IMR-90 (cell line): Measurements from ENCODE around the gene AQP4. TPM values are rescaled to one million over a fixed set of nuclear protein-coding genes. Genes with fewer than 3 reads are reported as not detected.

Experiments used
- ATAC-seq: fragments of 200-7000 bp; cut with Tn5 transposase; 2 replicates; pipeline ENCODE4 v1.9.1; 2020; ENCODE audit warnings: low read depth, mild to moderate bottlenecking, moderate library complexity
- Bru-seq: library from RNA; stranded (reverse); fragments of 400-500 nt; gene quantifications from one replicate; lab custom pipeline; 2021; lab: Mats Ljungman, UMichigan
- BruChase-seq, 2 experiments: library from RNA; stranded (reverse); fragments of 400-500 nt; gene quantifications; one replicate each; lab custom pipeline; 2021; lab: Mats Ljungman, UMichigan
- BruUV-seq: library from RNA; stranded (reverse); fragments of 400-500 nt; replicated peaks from 2 replicates; lab custom pipeline; 2021; lab: Mats Ljungman, UMichigan
- CTCF ChIA-PET: fragments of 300-600 bp; formaldehyde crosslinking; extraction: SDS; loops from one replicate; lab custom pipeline; 2021; ENCODE audit warnings: antibody characterized with exemption; lab: Yijun Ruan, JAX
- POLR2A ChIA-PET: fragments of 300-600 bp; sonication (Branson Sonifier 250); formaldehyde crosslinking; loops from one replicate; lab custom pipeline; 2022; ENCODE audit warnings: antibody characterized with exemption; ENCODE audit not compliant: unreplicated experiment; lab: Charles Lee
- DNase-seq: peaks from one replicate; pipeline ENCODE4 v3.0.0; 2013
- H2AFZ ChIP-seq: replicated peaks from 2 replicates; pipeline ENCODE3; 2013; ENCODE audit warnings: low read length, mild to moderate bottlenecking; ENCODE audit not compliant: poor library complexity
- H2AK5ac ChIP-seq: 2 replicates; pipeline ENCODE4 v1.6.1; 2013; ENCODE audit warnings: low read depth, low read length, inconsistent platforms
- H2AK9ac ChIP-seq: replicated peaks from 2 replicates; pipeline ENCODE3; 2013; ENCODE audit warnings: mild to moderate bottlenecking, low read depth, low read length, moderate library complexity; ENCODE audit not compliant: poor library complexity
- H2BK120ac ChIP-seq: 2 replicates; pipeline ENCODE4 v1.6.1; 2013; ENCODE audit warnings: low read depth, low read length, inconsistent platforms
- H2BK15ac ChIP-seq: 3 replicates; pipeline ENCODE4 v1.6.1; 2013; ENCODE audit warnings: low read depth, low read length, inconsistent platforms
- H2BK20ac ChIP-seq: 2 replicates; pipeline ENCODE4 v1.6.1; 2013; ENCODE audit warnings: low read depth, mild to moderate bottlenecking, inconsistent platforms, low read length, moderate library complexity
- H2BK5ac ChIP-seq: 2 replicates; pipeline ENCODE4 v1.6.1; 2013; ENCODE audit warnings: mild to moderate bottlenecking, low read depth, low read length, inconsistent platforms; ENCODE audit not compliant: poor library complexity, severe bottlenecking
- H3K14ac ChIP-seq: replicated peaks from 2 replicates; pipeline ENCODE4 v1.6.1; 2013; ENCODE audit warnings: low read depth, low read length, inconsistent platforms
- H3K18ac ChIP-seq: 2 replicates; pipeline ENCODE4 v1.6.1; 2013; ENCODE audit warnings: low read depth, low read length, control low read depth
- H3K23ac ChIP-seq: 2 replicates; pipeline ENCODE4 v1.6.1; 2013; ENCODE audit warnings: low read depth, low read length, inconsistent platforms
- H3K27ac ChIP-seq: 2 replicates; pipeline ENCODE4 v1.5.1; 2013; ENCODE audit warnings: mild to moderate bottlenecking, control low read depth, low read length; ENCODE audit not compliant: insufficient read depth
- H3K27me3 ChIP-seq: 2 replicates; pipeline ENCODE4 v1.6.1; 2013; ENCODE audit warnings: low read length; ENCODE audit not compliant: control insufficient read depth, insufficient read depth
- H3K36me3 ChIP-seq: 2 replicates; pipeline ENCODE4 v1.6.1; 2013; ENCODE audit warnings: low read length, mixed read lengths; ENCODE audit not compliant: control insufficient read depth, insufficient read depth
- H3K4ac ChIP-seq: 2 replicates; pipeline ENCODE4 v1.6.1; 2013; ENCODE audit warnings: low read depth, low read length, inconsistent platforms
- H3K4me1 ChIP-seq: 2 replicates; pipeline ENCODE4 v1.6.1; 2013; ENCODE audit warnings: low read length, mixed read lengths; ENCODE audit not compliant: control insufficient read depth, insufficient read depth
- H3K4me2 ChIP-seq: 2 replicates; pipeline ENCODE4 v1.6.1; 2013; ENCODE audit warnings: low read depth, mild to moderate bottlenecking, control low read depth, low read length, moderate library complexity
- H3K4me3 ChIP-seq: 2 replicates; pipeline ENCODE4 v1.5.1; 2013; ENCODE audit warnings: low read depth, mild to moderate bottlenecking, control low read depth, low read length, moderate library complexity; ENCODE audit not compliant: insufficient read depth
- H3K56ac ChIP-seq: 2 replicates; pipeline ENCODE4 v1.6.1; 2013; ENCODE audit warnings: low read length, inconsistent platforms; ENCODE audit not compliant: insufficient read depth; ENCODE audit errors: extremely low read depth
- H3K79me1 ChIP-seq, 2 experiments: 2 replicates each; pipeline ENCODE4 v1.6.1; 2013; ENCODE audit warnings: low read length in 2 of 2, inconsistent platforms in 1 of 2, low read depth in 1 of 2
- H3K9ac ChIP-seq: 2 replicates; pipeline ENCODE4 v1.6.1; 2013; ENCODE audit warnings: low read depth, low read length, control low read depth
- H3K9me1 ChIP-seq: 2 replicates; pipeline ENCODE4 v1.6.1; 2013; ENCODE audit warnings: low read length, inconsistent platforms; ENCODE audit not compliant: insufficient read depth
- H3K9me3 ChIP-seq: 2 replicates; pipeline ENCODE4 v1.6.1; 2013; ENCODE audit warnings: low read length; ENCODE audit not compliant: control insufficient read depth, insufficient read depth
- H4K20me1 ChIP-seq: 2 replicates; pipeline ENCODE4 v1.6.1; 2013; ENCODE audit warnings: low read length, inconsistent platforms; ENCODE audit not compliant: insufficient read depth
- H4K5ac ChIP-seq: 2 replicates; pipeline ENCODE4 v1.6.1; 2013; ENCODE audit warnings: mild to moderate bottlenecking, low read depth, low read length, control low read depth
- H4K8ac ChIP-seq, 2 experiments: 2 replicates each; pipeline ENCODE4 v1.6.1; 2013; ENCODE audit warnings: low read depth in 2 of 2, low read length in 2 of 2, control low read depth in 1 of 2, inconsistent platforms in 1 of 2
- H4K91ac ChIP-seq: 2 replicates; pipeline ENCODE4 v1.6.1; 2013; ENCODE audit warnings: low read depth, low read length, inconsistent platforms; ENCODE audit not compliant: insufficient read depth
- BHLHE40 ChIP-seq: fragments of 150-350 bp; IDR thresholded peaks from 2 replicates; pipeline ENCODE4 v1.6.1; 2016; ENCODE audit warnings: mild to moderate bottlenecking, low read depth, low read length
- CEBPB ChIP-seq: IDR thresholded peaks from 2 replicates; pipeline ENCODE4 v1.6.1; 2012; ENCODE audit warnings: low read depth, low read length, improper control_type of control experiment
- CHD1 ChIP-seq: IDR thresholded peaks from 2 replicates; pipeline ENCODE4 v1.6.1; 2012; ENCODE audit warnings: low read depth, low read length, improper control_type of control experiment
- CTCF ChIP-seq: conservative IDR thresholded peaks from 2 replicates; pipeline ENCODE4 v1.5.1; 2012; ENCODE audit warnings: mild to moderate bottlenecking, low read depth, low read length, improper control_type of control experiment
- ELK1 ChIP-seq: fragments of 150-350 bp; IDR thresholded peaks from 2 replicates; pipeline ENCODE4 v1.6.1; 2016; ENCODE audit warnings: low read depth, mild to moderate bottlenecking, low read length, moderate library complexity, borderline replicate concordance
- FOS ChIP-seq: fragments of 150-350 bp; IDR thresholded peaks from 2 replicates; pipeline ENCODE4 v1.6.1; 2016; ENCODE audit warnings: low read depth, low read length
- MAFK ChIP-seq: IDR thresholded peaks from 2 replicates; pipeline ENCODE4 v1.6.1; 2012; ENCODE audit warnings: low read depth, low read length, improper control_type of control experiment
- MXI1 ChIP-seq: IDR thresholded peaks from 2 replicates; pipeline ENCODE4 v1.6.1; 2012; ENCODE audit warnings: low read depth, mild to moderate bottlenecking, low read length, moderate library complexity, borderline replicate concordance
- NFE2L2 ChIP-seq: fragments of 150-350 bp; IDR thresholded peaks from 2 replicates; pipeline ENCODE4 v1.6.1; 2016; ENCODE audit warnings: low read depth, mild to moderate bottlenecking, low read length
- POLR2A ChIP-seq: IDR thresholded peaks from 2 replicates; pipeline ENCODE4 v1.6.1; 2012; ENCODE audit warnings: mild to moderate bottlenecking, low read depth, low read length
- RAD21 ChIP-seq: IDR thresholded peaks from 2 replicates; pipeline ENCODE4 v1.6.1; 2012; ENCODE audit warnings: low read length, improper control_type of control experiment
- RCOR1 ChIP-seq: IDR thresholded peaks from 2 replicates; pipeline ENCODE4 v1.6.1; 2012; ENCODE audit warnings: mild to moderate bottlenecking, low read length, improper control_type of control experiment; ENCODE audit not compliant: insufficient replicate concordance
- RFX5 ChIP-seq: IDR thresholded peaks from 2 replicates; pipeline ENCODE4 v1.8.0; 2012; ENCODE audit warnings: low read depth, mild to moderate bottlenecking, low read length, moderate library complexity
- SMC3 ChIP-seq: fragments of 150-350 bp; IDR thresholded peaks from 2 replicates; pipeline ENCODE4 v1.6.1; 2016; ENCODE audit warnings: low read depth, mild to moderate bottlenecking, antibody characterized with exemption, low read length, moderate library complexity
- WGBS, 2 experiments: methylation state at CpG; one replicate each; pipeline versions ENCODE4 v1.1.5 to v1.1.7; 2013; ENCODE audit warnings: missing lambda C conversion rate in 2 of 2; ENCODE audit not compliant: insufficient read length in 1 of 2; ENCODE audit errors: extremely low coverage in 2 of 2; 5-methylcytosine and 5-hydroxymethylcytosine counted together
- dilution Hi-C: fragments of 300-500 bp; cut with HindIII; formaldehyde crosslinking; loops from one replicate; pipeline ENCODE4 v1.14.3; 2018; ENCODE audit warnings: low sequenced_read_pairs; ENCODE audit not compliant: unreplicated experiment
- in situ Hi-C: fragments of 300-500 bp; cut with MboI; formaldehyde crosslinking; loops from 3 replicates; pipeline ENCODE4 v1.14.3; 2019; ENCODE audit warnings: low sequenced_read_pairs, inconsistent platforms, mixed read lengths
- intact Hi-C: fragments of 100-400 bp; cut with micrococcal nuclease; formaldehyde crosslinking; loops from 2 replicates; pipeline ENCODE4 v1.10.0; 2022
- long read RNA-seq: library from polyadenylated mRNA; unstranded; transcript quantifications from one replicate; pipeline ENCODE4 v2.0.0, GENCODE V29; 2021; ENCODE audit not compliant: unreplicated experiment
- polyA plus RNA-seq, 3 experiments: library from polyadenylated mRNA; depleted of rRNA; stranded (reverse); fragments of >200 nt; gene quantifications; 2 replicates each; pipeline ENCODE4 v1.2.3, GENCODE V29; 2012; ENCODE audit warnings: low replicate concordance in 1 of 3
- total RNA-seq: library from RNA; depleted of rRNA; stranded (reverse); fragments of >200 nt; gene quantifications from 2 replicates; pipeline ENCODE4 v1.2.3, GENCODE V29; 2012; rRNA removed
- TF ChIP-seq, protein P1 (sequence below): fragments of 150-350 bp; IDR thresholded peaks from 2 replicates; pipeline ENCODE4 v1.6.1; 2017; ENCODE audit warnings: mild to moderate bottlenecking, antibody characterized with exemption, low read length, low read depth

AQP4 gene, protein sequence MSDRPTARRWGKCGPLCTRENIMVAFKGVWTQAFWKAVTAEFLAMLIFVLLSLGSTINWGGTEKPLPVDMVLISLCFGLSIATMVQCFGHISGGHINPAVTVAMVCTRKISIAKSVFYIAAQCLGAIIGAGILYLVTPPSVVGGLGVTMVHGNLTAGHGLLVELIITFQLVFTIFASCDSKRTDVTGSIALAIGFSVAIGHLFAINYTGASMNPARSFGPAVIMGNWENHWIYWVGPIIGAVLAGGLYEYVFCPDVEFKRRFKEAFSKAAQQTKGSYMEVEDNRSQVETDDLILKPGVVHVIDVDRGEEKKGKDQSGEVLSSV
- total RNA-seq: not detected in 2 replicates
- polyA plus RNA-seq (2012; rRNA removed): not detected in 2 replicates
- not detected in 2 replicates for polyA plus RNA-seq (2012; cell fraction: cytosol; rRNA removed)
- not detected in 2 replicates for polyA plus RNA-seq (2012; cell fraction: nucleus; rRNA removed; ENCODE audit: low replicate concordance)
- Bru-seq, nascent RNA: not detected
- BruChase-seq, experiment 1, labeled RNA remaining after a 6-hour chase: not detected
- BruChase-seq, experiment 2, labeled RNA remaining after a 2-hour chase: not detected
- long read RNA-seq: 0 reads

DNA sequence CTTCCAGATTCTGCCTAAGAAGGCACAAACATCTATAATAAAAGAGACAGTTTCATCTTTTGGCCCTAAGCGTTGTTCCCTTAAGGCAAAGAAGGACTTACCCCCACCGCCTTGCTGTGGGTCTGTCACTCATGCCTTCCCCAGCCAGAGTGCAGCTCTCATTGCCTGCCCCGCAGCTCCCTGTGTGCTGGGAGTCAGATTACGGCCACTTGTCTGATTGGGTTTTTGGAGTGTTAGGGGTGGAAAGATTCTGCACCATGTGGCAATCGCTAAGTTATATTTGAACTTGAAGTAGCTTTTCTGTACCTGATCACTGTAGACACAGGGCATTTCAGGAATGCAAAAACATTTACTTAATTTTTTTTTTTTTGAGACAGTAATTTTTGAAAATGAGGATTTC is at the start of gene AQP4:
TSS of gene AQP4 (minus strand) at position 151 of the 400 bp plus-strand sequence. CDS start at position 133, 18 bp downstream.
- DNase-seq (no peak), ATAC-seq (no peak)
- no peaks in the 10 kb centered on the region for H3K79me1 ChIP-seq
- BruUV-seq: no TSS peak
- H2BK5ac ChIP-seq: no peak within 1 kb of the TSS
- WGBS, 2 experiments: no CpG with 5 or more reads among the region's 5 CpGs
- no peak within 1 kb of the TSS for H3K4ac ChIP-seq
- CTCF ChIA-PET: no interaction called here
- H2BK20ac ChIP-seq: no peak within 1 kb of the TSS
- H3K18ac ChIP-seq: no peak within 1 kb of the TSS
- intact Hi-C loops: no loop called here
- no peak within 1 kb of the TSS for H4K8ac ChIP-seq
- dilution Hi-C loops: no loop called here
- H4K91ac ChIP-seq: no peak within 1 kb of the TSS
- H3K4me3 ChIP-seq: no peak within 1 kb of the TSS
- no peaks in the 10 kb centered on the region for H3K27me3 ChIP-seq
- no peak within 1 kb of the TSS for H2AK5ac ChIP-seq
- no peak within 1 kb of the TSS for H3K9ac ChIP-seq
- H2BK120ac ChIP-seq: no peak within 1 kb of the TSS
- H3K14ac ChIP-seq: no peak within 1 kb of the TSS
- in situ Hi-C loops: no loop called here
- no peak within 1 kb of the TSS for H4K5ac ChIP-seq
- H3K4me2 ChIP-seq: no peak within 1 kb of the TSS
- H3K9me3 ChIP-seq: no peaks in the 10 kb centered on the region
- no peak within 1 kb of the TSS for H3K56ac ChIP-seq
- no peaks in the 10 kb centered on the region for H3K9me1 ChIP-seq
- no peaks in the 10 kb centered on the region for H3K36me3 ChIP-seq
- H2AFZ ChIP-seq: no peak within 1 kb of the TSS
- POLR2A ChIA-PET: no interaction called here
- H2BK15ac ChIP-seq: no peak within 1 kb of the TSS
- no peak within 1 kb of the TSS for H3K27ac ChIP-seq
- no peak within 1 kb of the TSS for H2AK9ac ChIP-seq
- H3K23ac ChIP-seq: no peak within 1 kb of the TSS
- H3K4me1 ChIP-seq: no peaks in the 10 kb centered on the region
- H4K20me1 ChIP-seq: no peaks in the 10 kb centered on the region
- TF ChIP-seq MAFK (no peak), CEBPB (no peak), MXI1 (no peak), SMC3 (no peak), BHLHE40 (no peak), RFX5 (no peak), ELK1 (no peak), CHD1 (no peak), POLR2A (no peak), CTCF (no peak), FOS (no peak), NFE2L2 (no peak), RCOR1 (no peak), RAD21 (no peak)
- TF ChIP-seq, protein P1, sequence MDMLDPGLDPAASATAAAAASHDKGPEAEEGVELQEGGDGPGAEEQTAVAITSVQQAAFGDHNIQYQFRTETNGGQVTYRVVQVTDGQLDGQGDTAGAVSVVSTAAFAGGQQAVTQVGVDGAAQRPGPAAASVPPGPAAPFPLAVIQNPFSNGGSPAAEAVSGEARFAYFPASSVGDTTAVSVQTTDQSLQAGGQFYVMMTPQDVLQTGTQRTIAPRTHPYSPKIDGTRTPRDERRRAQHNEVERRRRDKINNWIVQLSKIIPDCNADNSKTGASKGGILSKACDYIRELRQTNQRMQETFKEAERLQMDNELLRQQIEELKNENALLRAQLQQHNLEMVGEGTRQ: no peak
